ENCODE measurements around the gene ACTL7A.

The ACTL7A gene

DNA sequence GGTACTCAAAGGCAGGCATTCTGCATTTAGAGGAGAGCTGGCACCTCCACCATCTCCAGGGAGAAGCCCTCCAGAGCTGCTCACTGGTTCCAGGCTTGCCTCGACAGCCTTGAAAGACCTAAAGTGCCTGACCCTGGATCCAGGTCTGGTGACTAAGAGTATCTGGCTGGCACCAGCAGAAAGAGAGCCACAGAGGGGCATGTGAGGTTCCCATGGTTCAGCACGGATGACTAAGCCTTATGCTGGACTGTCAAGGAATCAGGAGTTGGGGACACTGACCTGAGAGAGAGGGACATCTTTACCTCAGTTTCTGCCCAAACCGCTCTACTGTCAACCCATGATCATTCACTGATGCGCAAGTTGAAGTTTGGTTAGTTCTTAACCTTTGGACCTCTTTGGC lies 3.0 kb downstream of the ACTL7A start:
- no peak overlapping the region for H3K14ac ChIP-seq (ENCODE audit: low read length)
- H3K79me1 ChIP-seq (ENCODE audit: low read length): peaks cover 2% of the 10 kb centered on the region
- H3K27me3 ChIP-seq (ENCODE audit: insufficient read depth, low read length): no peaks in the 10 kb centered on the region
- no peak overlapping the region for H4K12ac ChIP-seq (ENCODE audit: low read depth, low read length)
- H2AFZ ChIP-seq (ENCODE audit: insufficient read depth, low read length, poor library complexity): no peak overlapping the region
- no peak overlapping the region for H3K4me3 ChIP-seq (ENCODE audit: low read depth, low read length)
- H3K9ac ChIP-seq (ENCODE audit: low read length): no peak overlapping the region
- H3K4me1 ChIP-seq (ENCODE audit: control insufficient read depth in 1 of 2, insufficient read depth in 2 of 2, low read length in 2 of 2): peaks cover 3 to 4% of the 10 kb centered on the region in 2 experiments
- no CpG with 5 or more reads among the region's 4 CpGs for WGBS (ENCODE audit: extremely low coverage, insufficient coverage, insufficient read length)
- no peak overlapping the region for H3K4me2 ChIP-seq (ENCODE audit: low read length)
- no peak overlapping the region for H3K18ac ChIP-seq (ENCODE audit: low read length)
- H4K91ac ChIP-seq (ENCODE audit: low read depth, low read length): no peak overlapping the region
- H2BK120ac ChIP-seq (ENCODE audit: insufficient read depth, low read length, poor library complexity): no peak overlapping the region
- H2AK5ac ChIP-seq (ENCODE audit: low read length): no peak overlapping the region
- no peak overlapping the region for H3K23ac ChIP-seq (ENCODE audit: low read length)
- H2BK5ac ChIP-seq (ENCODE audit: low read depth, low read length, poor library complexity): no peak overlapping the region
- no peaks in the 10 kb centered on the region for H3K79me2 ChIP-seq (ENCODE audit: control insufficient read depth, insufficient read depth, low read length, poor library complexity)
- H3K27ac ChIP-seq (ENCODE audit: low read depth, low read length): no peak overlapping the region
- no peak overlapping the region for H2BK12ac ChIP-seq (ENCODE audit: low read length)
- no peaks in the 10 kb centered on the region for H3K36me3 ChIP-seq (ENCODE audit: control insufficient read depth in 1 of 2, insufficient read depth in 2 of 2, low read length in 2 of 2)
- H3K9me3 ChIP-seq (ENCODE audit: insufficient read depth, low read depth, low read length): no peaks in the 10 kb centered on the region
- no peak for DNase-seq
- no peak overlapping the region for H3K4ac ChIP-seq (ENCODE audit: low read depth, low read length)
- no peak overlapping the region for H4K8ac ChIP-seq (ENCODE audit: low read depth, low read length)

DNA sequence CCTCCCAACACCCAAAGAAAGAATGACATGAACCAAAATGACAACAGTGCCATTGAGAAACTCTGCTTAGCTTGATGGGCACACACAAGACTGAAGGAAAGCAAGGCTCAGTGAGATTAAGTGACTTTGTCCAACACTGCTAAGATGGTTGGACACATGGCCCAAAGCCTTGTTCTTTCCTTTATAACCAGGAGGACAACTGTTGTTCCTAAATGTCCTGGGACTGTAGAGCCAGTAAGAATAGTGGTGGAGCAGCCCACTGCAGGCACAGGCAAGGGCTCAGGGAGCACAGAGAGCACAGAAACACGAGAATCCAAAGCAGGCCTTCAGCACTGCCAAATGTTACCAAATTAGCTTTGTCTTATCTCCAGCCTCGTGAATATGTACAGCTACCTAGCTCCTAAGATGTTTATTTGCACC lies 3.9 kb downstream of the ACTL7A start:
- Histone ChIP-seq H3K79me1 (ENCODE audit: low read length) (peaks cover 2% of the 10 kb centered on the region), H2BK12ac (ENCODE audit: low read length) (no peak overlapping the region), H3K79me2 (ENCODE audit: control insufficient read depth, insufficient read depth, low read length, poor library complexity) (no peaks in the 10 kb centered on the region), H2AFZ (ENCODE audit: insufficient read depth, low read length, poor library complexity) (no peak overlapping the region), H3K4me1 (ENCODE audit: control insufficient read depth in 1 of 2, insufficient read depth in 2 of 2, low read length in 2 of 2) (peaks cover 3 to 4% of the 10 kb centered on the region in 2 experiments), H3K9ac (ENCODE audit: low read length) (no peak overlapping the region), H3K27me3 (ENCODE audit: insufficient read depth, low read length) (no peaks in the 10 kb centered on the region), H3K9me3 (ENCODE audit: insufficient read depth, low read depth, low read length) (no peaks in the 10 kb centered on the region), H3K36me3 (ENCODE audit: control insufficient read depth in 1 of 2, insufficient read depth in 2 of 2, low read length in 2 of 2) (no peaks in the 10 kb centered on the region), H4K8ac (ENCODE audit: low read depth, low read length) (no peak overlapping the region), H3K4me3 (ENCODE audit: low read depth, low read length) (no peak overlapping the region), H4K12ac (ENCODE audit: low read depth, low read length) (no peak overlapping the region), H3K23ac (ENCODE audit: low read length) (no peak overlapping the region), H2BK120ac (ENCODE audit: insufficient read depth, low read length, poor library complexity) (no peak overlapping the region), H3K18ac (ENCODE audit: low read length) (no peak overlapping the region), H3K14ac (ENCODE audit: low read length) (no peak overlapping the region), H3K4ac (ENCODE audit: low read depth, low read length) (no peak overlapping the region), H3K27ac (ENCODE audit: low read depth, low read length) (no peak overlapping the region), H2BK5ac (ENCODE audit: low read depth, low read length, poor library complexity) (no peak overlapping the region), H2AK5ac (ENCODE audit: low read length) (no peak overlapping the region), H4K91ac (ENCODE audit: low read depth, low read length) (no peak overlapping the region), H3K4me2 (ENCODE audit: low read length) (no peak overlapping the region)
- no peak for DNase-seq
- WGBS (ENCODE audit: extremely low coverage, insufficient coverage, insufficient read length): no CpG with 5 or more reads among the region's 2 CpGs

DNA sequence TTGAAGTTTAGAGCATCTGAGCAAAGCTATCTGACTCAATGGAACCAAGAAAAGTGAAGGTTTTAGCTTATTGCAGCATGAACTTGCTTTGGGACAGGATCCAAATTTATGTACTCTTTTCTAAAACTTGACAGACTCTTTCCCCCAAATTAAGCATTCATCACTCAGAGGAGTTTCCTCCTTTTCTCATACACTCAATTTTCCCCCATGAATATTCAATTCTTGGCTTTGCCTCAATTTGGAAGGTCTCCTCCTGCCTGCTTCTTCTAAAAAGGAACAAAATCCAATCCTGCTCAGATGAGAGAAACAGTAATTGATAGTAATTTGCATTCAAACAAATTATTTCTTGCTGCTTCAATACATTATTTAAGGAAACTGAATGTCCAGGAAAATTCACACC lies 5.0 kb downstream of the ACTL7A start:
- Histone ChIP-seq H4K12ac (ENCODE audit: low read depth, low read length) (no peak overlapping the region), H3K9me3 (ENCODE audit: insufficient read depth, low read depth, low read length) (no peaks in the 10 kb centered on the region), H3K36me3 (ENCODE audit: control insufficient read depth in 1 of 2, insufficient read depth in 2 of 2, low read length in 2 of 2) (peaks cover 0 to 3% of the 10 kb centered on the region in 2 experiments), H3K4me3 (ENCODE audit: low read depth, low read length) (no peak overlapping the region), H4K91ac (ENCODE audit: low read depth, low read length) (no peak overlapping the region), H3K27ac (ENCODE audit: low read depth, low read length) (no peak overlapping the region), H2AFZ (ENCODE audit: insufficient read depth, low read length, poor library complexity) (no peak overlapping the region), H3K79me1 (ENCODE audit: low read length) (peaks cover 2% of the 10 kb centered on the region), H2BK120ac (ENCODE audit: insufficient read depth, low read length, poor library complexity) (no peak overlapping the region), H3K18ac (ENCODE audit: low read length) (no peak overlapping the region), H3K27me3 (ENCODE audit: insufficient read depth, low read length) (no peaks in the 10 kb centered on the region), H3K4me2 (ENCODE audit: low read length) (no peak overlapping the region), H3K4ac (ENCODE audit: low read depth, low read length) (no peak overlapping the region), H3K4me1 (ENCODE audit: control insufficient read depth in 1 of 2, insufficient read depth in 2 of 2, low read length in 2 of 2) (peaks cover 3 to 4% of the 10 kb centered on the region in 2 experiments), H2BK5ac (ENCODE audit: low read depth, low read length, poor library complexity) (no peak overlapping the region), H3K9ac (ENCODE audit: low read length) (no peak overlapping the region), H4K8ac (ENCODE audit: low read depth, low read length) (no peak overlapping the region), H3K14ac (ENCODE audit: low read length) (no peak overlapping the region), H3K23ac (ENCODE audit: low read length) (no peak overlapping the region), H3K79me2 (ENCODE audit: control insufficient read depth, insufficient read depth, low read length, poor library complexity) (no peaks in the 10 kb centered on the region), H2BK12ac (ENCODE audit: low read length) (no peak overlapping the region), H2AK5ac (ENCODE audit: low read length) (no peak overlapping the region)
- DNase-seq: no peak

DNA sequence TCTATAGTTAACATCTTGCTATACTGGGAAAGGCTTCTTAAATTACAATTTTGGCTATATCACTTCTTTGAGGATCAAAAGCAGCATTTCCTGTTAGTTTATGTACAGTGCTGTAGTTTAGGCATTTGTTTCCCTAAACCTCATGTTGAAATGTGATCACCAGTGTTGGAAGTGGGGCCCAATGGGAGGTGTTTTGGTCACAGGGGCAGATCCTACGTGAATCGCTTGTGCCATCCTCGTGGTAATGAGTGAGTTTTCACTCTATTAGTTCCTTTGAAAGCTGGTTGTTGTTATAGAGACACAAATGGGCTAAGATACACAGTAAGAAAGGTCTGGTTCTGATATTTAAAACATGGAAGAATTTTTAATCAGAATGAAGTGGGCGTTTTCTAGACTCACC lies 5.8 kb downstream of the ACTL7A start:
- H3K36me3 ChIP-seq (ENCODE audit: control insufficient read depth in 1 of 2, insufficient read depth in 2 of 2, low read length in 2 of 2): peaks cover 0 to 3% of the 10 kb centered on the region in 2 experiments
- H4K91ac ChIP-seq (ENCODE audit: low read depth, low read length): no peak overlapping the region
- no peak overlapping the region for H3K18ac ChIP-seq (ENCODE audit: low read length)
- H2BK120ac ChIP-seq (ENCODE audit: insufficient read depth, low read length, poor library complexity): no peak overlapping the region
- H3K4me1 ChIP-seq (ENCODE audit: control insufficient read depth in 1 of 2, insufficient read depth in 2 of 2, low read length in 2 of 2): peaks cover 3 to 4% of the 10 kb centered on the region in 2 experiments
- no peak overlapping the region for H4K12ac ChIP-seq (ENCODE audit: low read depth, low read length)
- H3K27ac ChIP-seq (ENCODE audit: low read depth, low read length): no peak overlapping the region
- H3K23ac ChIP-seq (ENCODE audit: low read length): no peak overlapping the region
- no CpG with 5 or more reads among the region's 4 CpGs for WGBS (ENCODE audit: extremely low coverage, insufficient coverage, insufficient read length)
- no peaks in the 10 kb centered on the region for H3K27me3 ChIP-seq (ENCODE audit: insufficient read depth, low read length)
- no peak overlapping the region for H2BK5ac ChIP-seq (ENCODE audit: low read depth, low read length, poor library complexity)
- no peak overlapping the region for H3K4ac ChIP-seq (ENCODE audit: low read depth, low read length)
- no peak overlapping the region for H3K4me3 ChIP-seq (ENCODE audit: low read depth, low read length)
- no peak overlapping the region for H2AK5ac ChIP-seq (ENCODE audit: low read length)
- H3K9ac ChIP-seq (ENCODE audit: low read length): no peak overlapping the region
- no peak overlapping the region for H3K14ac ChIP-seq (ENCODE audit: low read length)
- no peak overlapping the region for H4K8ac ChIP-seq (ENCODE audit: low read depth, low read length)
- no peak overlapping the region for H2AFZ ChIP-seq (ENCODE audit: insufficient read depth, low read length, poor library complexity)
- H3K4me2 ChIP-seq (ENCODE audit: low read length): no peak overlapping the region
- peaks cover 2% of the 10 kb centered on the region for H3K79me1 ChIP-seq (ENCODE audit: low read length)
- no peak for DNase-seq
- no peaks in the 10 kb centered on the region for H3K79me2 ChIP-seq (ENCODE audit: control insufficient read depth, insufficient read depth, low read length, poor library complexity)
- H3K9me3 ChIP-seq (ENCODE audit: insufficient read depth, low read depth, low read length): no peaks in the 10 kb centered on the region
- H2BK12ac ChIP-seq (ENCODE audit: low read length): no peak overlapping the region

Data from trophoblast cell (in vitro differentiated cells and primary cell).